Testis (tissue), 2 donors: ENCODE measurements around the gene NAV1.

Experiments
- POLR2A ChIP-seq: fragments of 450-650 bp; IDR thresholded peaks from one replicate; pipeline ENCODE4 v1.6.1; 2017; ENCODE audit warnings: antibody characterized with exemption, mild to moderate bottlenecking, moderate library complexity
- TF ChIP-seq, protein P1 (sequence below), 3 experiments: fragments of 450-650 bp in 2 of 3; fragments of 200-600 bp in 1 of 3; sonication (generic) in 1 of 3; IDR thresholded peaks; one replicate each; pipeline ENCODE4 v1.5.1; 2016 to 2019; ENCODE audit warnings: antibody characterized with exemption in 3 of 3, mild to moderate bottlenecking in 2 of 3, moderate library complexity in 1 of 3

DNA sequence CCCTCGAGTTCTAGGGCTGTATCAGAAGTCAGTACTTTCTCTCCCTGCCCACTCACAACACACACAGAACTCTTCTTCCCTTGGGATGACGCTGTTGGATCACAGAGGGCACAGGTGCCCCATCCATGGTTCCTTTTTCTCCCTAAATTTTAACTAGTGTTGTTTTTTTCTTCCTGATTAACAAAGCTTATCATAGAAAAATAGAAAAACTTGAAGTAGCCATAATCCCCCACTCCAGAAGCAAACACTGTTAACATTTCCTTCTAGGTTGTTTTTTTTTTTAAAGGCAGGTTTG is 27.5 kb downstream of the NAV1 start:
- no peak for TF ChIP-seq POLR2A
- TF ChIP-seq, protein P1, sequence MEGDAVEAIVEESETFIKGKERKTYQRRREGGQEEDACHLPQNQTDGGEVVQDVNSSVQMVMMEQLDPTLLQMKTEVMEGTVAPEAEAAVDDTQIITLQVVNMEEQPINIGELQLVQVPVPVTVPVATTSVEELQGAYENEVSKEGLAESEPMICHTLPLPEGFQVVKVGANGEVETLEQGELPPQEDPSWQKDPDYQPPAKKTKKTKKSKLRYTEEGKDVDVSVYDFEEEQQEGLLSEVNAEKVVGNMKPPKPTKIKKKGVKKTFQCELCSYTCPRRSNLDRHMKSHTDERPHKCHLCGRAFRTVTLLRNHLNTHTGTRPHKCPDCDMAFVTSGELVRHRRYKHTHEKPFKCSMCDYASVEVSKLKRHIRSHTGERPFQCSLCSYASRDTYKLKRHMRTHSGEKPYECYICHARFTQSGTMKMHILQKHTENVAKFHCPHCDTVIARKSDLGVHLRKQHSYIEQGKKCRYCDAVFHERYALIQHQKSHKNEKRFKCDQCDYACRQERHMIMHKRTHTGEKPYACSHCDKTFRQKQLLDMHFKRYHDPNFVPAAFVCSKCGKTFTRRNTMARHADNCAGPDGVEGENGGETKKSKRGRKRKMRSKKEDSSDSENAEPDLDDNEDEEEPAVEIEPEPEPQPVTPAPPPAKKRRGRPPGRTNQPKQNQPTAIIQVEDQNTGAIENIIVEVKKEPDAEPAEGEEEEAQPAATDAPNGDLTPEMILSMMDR (IDR thresholded peaks at IDR 0.05), result no peak
